Endometrial microvascular endothelial cells (primary cell): ENCODE measurements around the gene CEACAM6. TPM values are rescaled to one million over a fixed set of nuclear protein-coding genes. Genes with fewer than 3 reads are reported as not detected.
"Not testable (repeated sequence)": the region's sequence is repeated elsewhere in the genome, so short reads cannot be mapped to it uniquely, and the experiment has no call there.

Experiments
- in situ Hi-C: cut with HindIII; loops from 2 replicates; pipeline ENCODE4 v1.10.0; 2017; ENCODE audit warnings: low sequenced_read_pairs, low pct_unique_long_range_greater_than_20kb; ENCODE audit errors: inconsistent ontology term
- total RNA-seq: library from RNA; depleted of rRNA; stranded (reverse); fragments of >200 nt; gene quantifications from one replicate; pipeline ENCODE4 v1.2.3, GENCODE V29; 2015; ENCODE audit errors: inconsistent ontology term

The CEACAM6 gene
- total RNA-seq, 1 donor from 2014 or later, result not detected

DNA sequence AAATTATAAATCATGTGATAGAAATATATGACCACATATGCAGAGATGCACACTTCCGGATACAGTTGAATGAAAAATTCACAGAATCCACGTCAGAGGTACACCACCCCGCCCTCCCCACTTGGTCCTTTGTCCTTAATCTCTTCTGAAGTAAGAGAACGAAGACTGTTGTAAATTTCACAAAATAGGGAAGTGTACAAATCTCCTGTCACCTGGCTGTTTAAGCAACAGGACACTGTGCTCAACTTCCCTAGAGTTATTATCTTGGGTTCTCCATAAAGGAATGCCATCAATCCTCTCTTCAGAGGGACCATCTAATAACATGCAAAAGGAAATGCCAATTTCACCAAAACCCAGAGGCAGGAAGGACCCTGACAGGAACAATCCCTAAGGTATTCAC is 10.5 kb upstream of the CEACAM6 start:
- in situ Hi-C loops, result no loop called here

DNA sequence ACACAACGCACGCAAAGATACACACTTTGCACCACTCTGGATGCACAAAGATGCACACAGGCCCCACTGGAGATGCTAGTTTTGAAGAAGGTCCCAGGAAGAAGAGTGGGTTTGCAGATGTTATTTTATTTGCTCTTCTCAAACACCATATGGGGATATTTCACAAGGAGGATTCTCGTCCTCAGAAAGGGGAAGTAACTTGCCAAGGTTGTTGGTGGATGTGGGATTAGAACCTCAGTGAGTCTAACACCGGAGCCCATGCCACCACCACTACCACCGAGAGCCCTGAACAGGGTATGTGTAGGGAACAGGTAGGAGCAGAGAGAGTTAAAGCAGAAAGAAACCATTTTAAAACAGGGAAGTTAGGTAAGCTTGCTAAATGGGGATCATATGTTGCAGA is 9.6 kb upstream of the CEACAM6 start:
- in situ Hi-C loops, result no loop called here

DNA sequence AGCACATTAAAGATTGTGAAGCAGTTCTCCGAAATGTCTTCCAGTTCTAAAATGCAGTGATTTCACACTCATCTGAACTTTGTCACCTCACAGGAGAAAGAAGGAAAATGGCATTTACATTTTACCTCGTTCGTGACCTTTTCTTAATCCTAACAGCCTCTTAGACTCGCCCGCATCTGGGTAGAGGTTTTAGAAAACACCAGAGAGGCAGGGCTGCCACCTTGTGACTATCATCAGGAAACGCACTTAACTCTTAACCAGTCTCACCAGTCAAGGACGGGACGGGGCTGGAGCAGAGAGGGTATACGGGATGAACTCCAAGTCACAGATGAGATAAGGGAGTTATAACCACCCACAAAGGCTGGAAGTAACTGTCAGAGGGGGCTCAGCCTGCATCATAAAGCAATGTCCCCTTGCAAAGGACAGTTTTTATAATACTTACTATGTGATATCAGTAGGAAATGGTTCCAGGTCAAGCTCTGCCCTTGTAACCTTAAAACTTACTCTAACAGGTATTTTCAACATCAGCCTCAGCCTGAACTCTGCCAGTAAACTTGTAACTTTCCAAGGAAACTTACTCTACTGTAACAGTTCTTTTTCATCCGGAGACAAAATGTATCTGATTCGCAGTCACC is 8.6 kb upstream of the CEACAM6 start:
- in situ Hi-C loops, result no loop called here

DNA sequence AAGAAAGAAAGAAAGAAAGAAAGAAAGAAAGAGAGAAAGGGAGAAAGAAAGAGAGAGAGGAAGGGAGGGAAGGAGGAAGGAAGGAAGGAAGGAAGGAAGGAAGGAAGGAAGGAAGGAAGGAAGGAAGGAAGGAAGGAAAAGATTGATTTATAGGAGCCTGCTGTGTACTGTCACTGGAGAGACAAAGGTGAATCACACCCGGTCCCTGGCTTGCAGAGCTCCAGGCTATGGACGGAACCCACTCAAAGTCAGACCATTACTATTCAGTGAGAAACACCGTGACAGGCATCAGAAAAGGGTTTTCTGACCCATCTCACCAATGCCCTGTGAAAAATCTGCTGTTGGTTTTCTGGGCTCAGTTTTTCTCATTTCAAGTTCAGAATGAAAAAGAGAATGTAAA is 7.3 kb upstream of the CEACAM6 start:
- in situ Hi-C loops, result no loop called here

DNA sequence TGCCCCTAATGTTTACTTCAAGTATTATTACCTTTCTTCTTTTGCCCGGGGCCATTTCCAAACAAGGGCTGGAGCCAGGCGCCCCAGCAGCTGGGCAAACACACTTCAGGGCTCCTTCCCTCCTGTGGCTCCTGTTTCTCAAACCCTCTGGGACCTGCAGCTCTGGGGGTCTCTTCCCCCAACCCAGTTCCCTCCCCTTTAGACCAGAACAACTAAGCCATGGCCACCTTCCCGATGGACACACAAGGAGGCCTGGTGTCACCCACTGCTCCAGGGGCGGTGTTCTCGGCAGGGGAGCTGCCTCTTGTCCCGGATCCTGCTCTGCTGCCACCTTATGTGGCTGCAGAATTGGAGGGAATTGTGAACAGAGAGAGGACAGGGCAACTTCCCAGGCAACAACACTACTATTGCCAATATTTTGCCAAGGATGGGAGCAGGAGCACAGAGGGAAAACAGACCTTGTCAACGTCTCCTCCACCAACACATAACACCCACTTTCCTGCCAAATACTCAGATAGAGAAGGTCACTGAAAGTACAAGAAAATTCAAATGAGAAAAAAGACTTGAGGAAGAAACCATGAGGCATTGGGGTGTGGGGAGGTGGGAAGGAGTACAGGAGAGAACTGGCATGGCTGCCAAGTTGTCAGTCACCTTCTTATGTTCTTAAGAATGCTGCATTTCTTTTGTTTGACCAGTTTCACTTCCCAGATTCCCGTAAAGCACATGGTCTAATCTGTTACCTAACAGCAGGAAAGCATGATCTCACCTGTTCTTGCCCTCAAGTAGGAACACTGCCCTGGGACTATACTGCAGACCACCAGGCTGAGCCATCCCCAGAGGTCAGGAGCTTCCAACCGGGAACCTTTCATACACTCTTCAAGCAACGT is 4.8 kb upstream of the CEACAM6 start:
- in situ Hi-C loops, result not testable (repeated sequence)

DNA sequence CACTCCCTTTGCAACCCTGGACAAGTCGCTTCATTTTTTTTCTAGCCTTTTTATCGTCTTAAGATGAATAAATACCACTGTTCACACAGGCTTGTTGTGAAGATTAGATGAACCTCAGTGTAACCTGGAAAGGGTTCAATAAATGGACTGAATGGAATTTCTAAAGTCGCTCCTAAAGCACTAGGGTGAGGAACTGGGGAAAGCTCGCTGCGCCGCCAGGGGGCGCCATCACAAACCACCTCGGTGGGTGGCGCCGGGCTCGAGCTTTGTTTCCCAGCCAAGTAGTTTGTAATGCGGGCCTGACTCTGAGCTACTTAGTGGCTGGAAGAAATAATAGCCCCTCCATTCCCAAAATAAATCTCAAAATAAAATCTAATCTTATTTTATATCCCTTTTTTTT is 2.2 kb upstream of the CEACAM6 start:
- in situ Hi-C loops, result no loop called here

DNA sequence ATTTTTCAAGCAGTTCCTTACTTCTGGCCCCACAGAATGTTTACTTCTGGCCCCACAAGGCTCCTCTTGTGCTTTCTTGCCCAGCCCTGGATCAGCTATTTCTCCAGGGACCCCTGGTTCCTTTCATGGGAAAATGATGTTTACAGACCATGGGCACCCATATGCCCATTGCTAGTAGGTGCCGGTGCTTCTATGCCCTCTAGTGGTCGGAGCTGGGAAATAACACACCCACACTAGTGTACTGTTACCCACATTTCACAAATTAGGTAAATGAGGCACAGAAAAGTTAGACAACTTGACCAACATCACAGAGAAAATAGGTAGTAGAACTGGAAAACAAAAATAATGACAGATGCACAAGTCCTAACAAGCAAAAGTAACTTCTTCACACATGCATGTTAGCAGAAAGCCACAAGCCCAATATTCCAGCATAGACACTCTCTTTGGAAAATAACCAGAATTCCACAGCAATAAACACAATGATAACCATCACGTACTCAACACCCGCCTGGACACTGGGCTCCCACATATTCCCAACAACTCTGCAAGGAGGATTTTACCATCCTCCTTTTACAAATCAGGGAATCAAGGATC is 1.3 kb upstream of the CEACAM6 start:
- in situ Hi-C loops, result no loop called here

DNA sequence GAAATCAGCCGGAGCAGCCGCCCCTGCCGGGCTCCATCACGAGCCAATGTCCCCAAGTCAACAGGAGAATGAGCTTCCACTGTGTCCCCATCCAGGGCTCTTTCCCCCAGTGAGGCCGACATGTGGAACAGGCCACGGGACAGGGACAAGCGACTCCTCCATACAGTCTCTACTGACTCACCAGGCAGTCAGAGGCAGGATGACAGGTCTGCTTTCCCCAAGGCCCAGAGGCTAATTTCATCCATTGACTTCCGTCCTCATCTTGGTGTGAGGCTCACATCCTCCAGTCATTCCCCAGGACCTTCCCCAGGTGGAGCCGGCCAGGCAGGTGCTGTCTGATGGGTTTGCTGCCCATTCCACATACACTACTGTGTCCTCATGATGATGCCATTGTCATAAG is 3.5 kb downstream of the CEACAM6 start:
- in situ Hi-C loops, result no loop called here

DNA sequence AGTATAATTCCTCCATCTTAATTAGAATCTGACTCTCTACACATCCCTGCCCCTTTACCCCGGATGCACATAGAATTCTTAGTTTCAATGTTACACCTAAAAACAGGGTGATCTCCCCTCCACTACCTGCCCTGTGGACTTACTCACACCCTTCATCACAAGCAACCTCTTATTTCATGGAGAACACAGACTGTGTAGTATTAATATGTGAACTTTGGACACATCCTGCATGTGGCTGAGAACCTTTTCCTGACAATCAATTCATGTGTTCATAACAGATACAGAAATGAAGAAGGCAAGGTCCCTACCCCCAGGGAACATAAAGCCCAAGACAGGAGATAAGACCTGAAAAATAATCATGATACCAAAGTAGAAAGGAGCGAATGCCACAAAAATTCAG is 11.8 kb downstream of the CEACAM6 start:
- in situ Hi-C loops, result no loop called here

DNA sequence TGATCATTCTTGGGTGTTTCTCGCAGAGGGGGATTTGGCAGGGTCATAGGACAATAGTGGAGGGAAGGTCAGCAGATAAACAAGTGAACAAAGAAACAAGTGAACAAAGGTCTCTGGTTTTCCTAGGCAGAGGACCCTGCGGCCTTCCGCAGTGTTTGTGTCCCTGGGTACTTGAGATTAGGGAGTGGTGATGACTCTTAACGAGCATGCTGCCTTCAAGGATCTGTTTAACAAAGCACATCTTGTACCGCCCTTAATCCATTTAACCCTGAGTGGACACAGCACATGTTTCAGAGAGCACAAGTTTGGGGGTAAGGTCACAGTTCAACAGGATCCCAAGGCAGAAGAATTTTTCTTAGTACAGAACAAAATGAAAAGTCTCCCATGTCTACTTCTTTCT is 12.8 kb downstream of the CEACAM6 start:
- in situ Hi-C loops, result not testable (repeated sequence)

DNA sequence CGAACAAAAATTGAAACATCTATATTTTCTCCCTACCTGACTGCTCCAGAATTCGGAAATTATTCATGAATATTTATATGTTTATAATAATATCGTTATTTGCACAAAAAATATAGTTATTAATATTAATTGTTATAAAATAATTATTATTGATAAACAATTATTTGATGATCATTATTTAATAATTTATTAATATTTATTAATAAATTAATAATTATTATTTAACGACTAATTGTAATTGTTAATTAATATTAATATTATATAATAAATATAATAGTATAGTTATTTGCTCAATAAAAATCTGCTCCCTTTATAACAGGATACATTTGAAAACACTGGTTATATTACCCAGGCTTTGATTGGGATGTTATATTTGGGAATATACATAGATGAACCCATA is 14.3 kb downstream of the CEACAM6 start:
- in situ Hi-C loops, result no loop called here

DNA sequence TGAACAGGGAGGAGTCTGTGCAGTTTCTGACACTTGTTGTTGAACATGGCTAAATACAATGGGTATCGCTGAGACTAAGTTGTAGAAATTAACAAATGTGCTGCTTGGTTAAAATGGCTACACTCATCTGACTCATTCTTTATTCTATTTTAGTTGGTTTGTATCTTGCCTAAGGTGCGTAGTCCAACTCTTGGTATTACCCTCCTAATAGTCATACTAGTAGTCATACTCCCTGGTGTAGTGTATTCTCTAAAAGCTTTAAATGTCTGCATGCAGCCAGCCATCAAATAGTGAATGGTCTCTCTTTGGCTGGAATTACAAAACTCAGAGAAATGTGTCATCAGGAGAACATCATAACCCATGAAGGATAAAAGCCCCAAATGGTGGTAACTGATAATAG is 16.1 kb downstream of the CEACAM6 start:
- in situ Hi-C loops, result no loop called here

DNA sequence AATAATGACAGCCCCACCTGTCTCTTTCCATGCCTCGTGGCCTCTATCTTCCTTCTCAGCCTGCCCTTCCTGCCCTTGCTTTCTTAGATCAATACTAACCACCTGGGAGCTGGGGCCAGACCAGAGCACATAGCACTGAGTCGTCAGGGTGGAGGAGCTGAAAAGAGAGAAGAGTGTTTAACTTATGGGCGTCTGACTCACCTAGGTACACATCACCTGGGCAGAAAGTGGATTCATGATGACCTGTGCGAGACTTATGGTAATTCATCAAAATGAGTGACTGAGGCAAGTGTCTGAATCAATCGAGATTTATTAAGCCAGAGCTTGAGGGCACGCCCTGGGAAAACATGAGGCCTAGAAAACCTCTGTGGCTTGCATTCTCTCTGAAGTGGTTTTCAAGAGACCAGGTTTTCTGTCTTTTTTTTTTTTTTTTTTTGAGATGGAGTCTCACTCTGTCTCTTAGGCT is 19.2 kb downstream of the CEACAM6 start:
- in situ Hi-C loops, result no loop called here

DNA sequence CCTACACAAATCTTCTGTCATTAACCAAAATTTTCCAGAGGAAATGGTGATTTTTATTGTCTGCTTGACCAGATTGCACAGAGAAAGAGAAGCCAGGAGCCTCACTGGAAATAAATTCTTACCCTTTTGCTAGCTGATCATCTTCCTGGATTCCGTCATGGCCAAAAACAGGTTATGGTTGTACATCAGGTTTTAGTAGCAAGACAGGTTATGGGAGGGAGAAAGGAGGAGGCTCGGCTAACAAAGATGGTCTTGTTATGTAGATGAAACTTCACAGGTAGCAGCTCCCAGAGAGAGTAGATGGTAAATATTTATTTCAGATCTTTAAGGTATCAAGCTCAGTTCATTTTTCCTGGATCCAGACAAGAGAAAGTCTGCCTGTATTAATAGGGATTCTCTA is 21.4 kb downstream of the CEACAM6 start:
- in situ Hi-C loops, result no loop called here

DNA sequence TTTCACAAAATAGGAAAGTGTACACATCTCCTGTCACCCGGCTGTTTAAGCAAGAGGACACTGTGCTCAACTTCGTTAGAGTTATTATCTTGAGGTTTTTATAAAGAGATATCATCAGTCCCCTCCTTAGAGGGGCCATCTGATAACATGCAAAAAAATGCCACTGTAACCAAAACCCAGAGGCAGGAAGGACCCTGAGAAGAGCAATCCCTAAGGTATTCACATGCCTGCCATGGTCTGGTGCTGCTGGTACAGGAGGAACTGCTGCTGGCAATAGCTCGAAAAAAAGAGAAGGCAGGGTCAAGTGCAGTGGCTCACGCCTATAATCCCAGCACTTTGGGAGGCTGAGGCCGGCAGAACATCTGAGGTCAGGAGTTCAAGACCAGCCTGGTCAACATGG is 28.3 kb downstream of the CEACAM6 start:
- in situ Hi-C loops, result no loop called here

DNA sequence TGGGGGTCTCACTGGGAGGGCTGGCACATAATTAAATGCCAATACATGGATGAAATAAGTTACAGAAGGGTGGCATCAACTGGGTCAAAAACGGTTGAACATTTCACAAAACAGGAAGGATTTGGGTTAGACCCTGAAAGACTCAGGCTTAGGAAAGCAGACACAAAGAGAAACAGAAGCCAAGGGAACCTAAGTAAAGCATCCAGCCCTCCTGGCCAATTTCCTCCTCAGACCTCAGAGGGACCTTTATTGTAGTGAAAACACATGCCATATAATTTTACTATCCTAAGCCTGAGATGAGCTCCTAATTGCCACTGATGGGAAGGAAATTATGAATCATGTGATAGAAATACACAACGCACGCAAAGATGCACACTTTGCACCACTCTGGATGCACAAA is 29.0 kb downstream of the CEACAM6 start:
- in situ Hi-C loops, result no loop called here

DNA sequence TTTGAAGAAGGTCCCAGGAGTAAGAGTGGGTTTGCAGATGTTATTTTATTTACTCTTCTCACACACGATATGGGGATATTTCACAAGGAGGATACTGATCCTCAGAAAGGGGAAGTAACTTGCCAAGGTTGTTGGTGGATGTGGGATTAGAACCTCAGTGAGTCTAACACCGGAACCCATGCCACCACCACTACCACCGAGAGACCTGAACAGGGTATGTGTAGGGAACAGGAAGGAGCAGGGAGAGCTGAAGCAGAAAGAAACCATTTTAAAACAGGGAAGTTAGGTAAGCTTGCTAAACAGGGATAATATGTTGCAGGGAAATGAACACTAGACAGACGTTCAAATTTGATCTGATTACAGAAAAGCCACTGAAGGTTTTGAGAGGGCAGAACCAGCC is 29.4 kb downstream of the CEACAM6 start:
- in situ Hi-C loops, result no loop called here

DNA sequence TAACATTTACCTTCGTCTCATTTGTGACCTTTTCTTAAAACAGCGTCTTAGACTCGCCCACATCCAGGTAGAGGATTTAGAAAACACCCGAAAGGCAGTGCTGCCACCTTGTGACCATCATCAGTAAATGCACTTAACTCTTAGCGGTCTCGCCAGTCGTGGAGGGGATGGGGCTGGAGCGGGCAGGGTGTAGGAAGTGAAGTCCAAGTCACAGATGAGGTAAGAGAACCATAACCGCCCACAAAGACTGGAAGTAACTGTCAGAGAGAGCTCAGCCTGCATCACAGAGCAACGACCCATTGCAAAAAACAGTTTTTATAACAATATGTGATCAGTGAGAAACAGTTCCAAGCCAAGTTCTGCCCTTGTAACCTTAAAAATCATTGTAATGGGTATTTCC is 30.3 kb downstream of the CEACAM6 start:
- in situ Hi-C loops, result no loop called here

DNA sequence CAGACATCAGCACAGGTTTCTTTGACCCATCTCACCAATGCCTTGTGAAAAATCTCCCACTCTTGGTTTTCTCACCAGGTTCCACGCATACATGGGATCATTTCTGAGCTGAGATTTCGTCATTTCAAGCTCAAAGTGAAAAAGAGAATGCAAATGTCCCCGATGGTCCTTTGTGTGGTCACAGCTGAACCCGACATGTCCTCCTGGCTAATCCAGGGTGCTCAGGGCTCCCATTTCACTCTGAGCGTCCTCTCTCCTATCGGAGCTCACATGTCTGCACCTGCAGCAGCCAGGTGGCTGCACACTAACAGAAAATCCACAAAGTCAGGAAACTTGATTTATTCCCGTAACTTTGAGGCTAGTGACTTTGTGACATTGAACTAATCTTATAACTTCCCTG is 31.7 kb downstream of the CEACAM6 start:
- in situ Hi-C loops, result no loop called here

DNA sequence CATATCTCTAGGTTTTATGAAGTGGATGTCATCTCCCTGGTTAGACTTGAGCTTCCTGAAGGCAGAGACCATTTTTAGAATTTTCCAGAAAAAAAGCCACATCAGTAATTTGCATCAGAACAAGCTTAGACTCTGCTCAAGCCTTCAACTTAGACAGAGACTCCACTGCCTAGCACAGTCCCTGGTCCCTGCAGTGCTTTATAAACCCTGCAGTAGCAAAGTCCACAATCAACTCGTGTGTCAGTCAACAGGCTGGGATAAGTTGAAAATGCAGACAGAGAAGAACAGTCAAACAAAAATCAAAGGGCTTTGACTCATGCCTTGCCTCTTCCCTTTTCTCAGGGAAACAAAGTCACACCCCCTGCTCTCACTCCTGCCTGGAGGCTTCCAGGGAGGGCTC is 33.2 kb downstream of the CEACAM6 start:
- in situ Hi-C loops, result not testable (repeated sequence)
